Uterus (tissue), 2 donors: ENCODE measurements around the gene PSEN1.

Source experiments
- POLR2A ChIP-seq, 2 donors: fragments of 450-650 bp; IDR thresholded peaks; one replicate each; pipeline ENCODE4 v1.6.1; 2016; ENCODE audit warnings: antibody characterized with exemption in 2 of 2, mild to moderate bottlenecking in 1 of 2, moderate library complexity in 1 of 2
- TF ChIP-seq, protein P1 (sequence below), 4 experiments: fragments of 200-600 bp in 2 of 4; fragments of 450-650 bp in 2 of 4; sonication (generic) in 2 of 4; IDR thresholded peaks; one replicate each; pipeline ENCODE4 v1.5.1; 2016 to 2019; ENCODE audit warnings: antibody characterized with exemption in 4 of 4, mild to moderate bottlenecking in 2 of 4, moderate library complexity in 1 of 4

DNA sequence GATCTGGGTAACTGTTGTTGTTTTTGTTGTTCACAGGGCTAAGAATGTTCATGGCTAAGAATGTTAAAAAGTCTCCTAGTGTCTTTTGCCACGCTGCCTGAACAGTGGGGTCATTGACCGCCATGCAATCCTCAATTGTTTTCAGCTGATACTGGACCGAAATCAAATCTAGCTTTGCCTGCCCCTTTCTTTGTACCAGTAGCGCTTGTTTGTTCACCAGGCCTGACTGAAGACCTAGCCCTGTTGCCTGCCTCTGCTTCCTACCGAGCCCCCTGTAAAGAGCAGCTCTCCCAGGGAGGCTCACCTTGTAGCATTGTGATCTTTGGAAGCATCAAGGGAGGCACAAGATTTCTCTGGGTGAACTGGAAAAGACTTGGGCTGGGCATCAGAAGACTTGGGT, 6.7 kb downstream of the PSEN1 start:
- TF ChIP-seq, protein P1, sequence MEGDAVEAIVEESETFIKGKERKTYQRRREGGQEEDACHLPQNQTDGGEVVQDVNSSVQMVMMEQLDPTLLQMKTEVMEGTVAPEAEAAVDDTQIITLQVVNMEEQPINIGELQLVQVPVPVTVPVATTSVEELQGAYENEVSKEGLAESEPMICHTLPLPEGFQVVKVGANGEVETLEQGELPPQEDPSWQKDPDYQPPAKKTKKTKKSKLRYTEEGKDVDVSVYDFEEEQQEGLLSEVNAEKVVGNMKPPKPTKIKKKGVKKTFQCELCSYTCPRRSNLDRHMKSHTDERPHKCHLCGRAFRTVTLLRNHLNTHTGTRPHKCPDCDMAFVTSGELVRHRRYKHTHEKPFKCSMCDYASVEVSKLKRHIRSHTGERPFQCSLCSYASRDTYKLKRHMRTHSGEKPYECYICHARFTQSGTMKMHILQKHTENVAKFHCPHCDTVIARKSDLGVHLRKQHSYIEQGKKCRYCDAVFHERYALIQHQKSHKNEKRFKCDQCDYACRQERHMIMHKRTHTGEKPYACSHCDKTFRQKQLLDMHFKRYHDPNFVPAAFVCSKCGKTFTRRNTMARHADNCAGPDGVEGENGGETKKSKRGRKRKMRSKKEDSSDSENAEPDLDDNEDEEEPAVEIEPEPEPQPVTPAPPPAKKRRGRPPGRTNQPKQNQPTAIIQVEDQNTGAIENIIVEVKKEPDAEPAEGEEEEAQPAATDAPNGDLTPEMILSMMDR (IDR thresholded peaks at IDR 0.05) = no peak
- no peak for TF ChIP-seq POLR2A (IDR thresholded peaks at IDR 0.05)
